T-helper 17 cell (primary cell): ENCODE data around the gene PPP1R11. TPM values are rescaled to one million over a fixed set of nuclear protein-coding genes. Genes with fewer than 3 reads are reported as not detected.

Experiments used
- ATAC-seq: fragments of 150-1000 bp; cut with Tn5 transposase; 2 replicates; pipeline ENCODE4 v1.10.0; 2021; ENCODE audit warnings: mild to moderate bottlenecking, moderate library complexity
- DNase-seq, 3 donors: peaks; one replicate each; pipeline versions ENCODE4 v3.0.0 to v3.0.0-alpha.2; 2020 to 2021
- H3K9me3 ChIP-seq: one replicate; pipeline ENCODE4 v1.7.0; 2013; ENCODE audit warnings: low read length, mild to moderate bottlenecking; ENCODE audit not compliant: control insufficient read depth, poor library complexity, severe bottlenecking
- H3K27ac Mint-ChIP-seq: one replicate; pipeline ENCODE4 v1.8.0; 2022; ENCODE audit warnings: mild to moderate bottlenecking, moderate library complexity, mixed read lengths
- H3K27me3 Mint-ChIP-seq: one replicate; pipeline ENCODE4 v1.8.0; 2022; ENCODE audit warnings: mixed read lengths
- H3K36me3 Mint-ChIP-seq: one replicate; pipeline ENCODE4 v1.8.0; 2022; ENCODE audit warnings: low read depth, mixed read lengths
- H3K4me1 Mint-ChIP-seq: one replicate; pipeline ENCODE4 v1.8.0; 2022; ENCODE audit warnings: mild to moderate bottlenecking, mixed read lengths
- H3K4me3 Mint-ChIP-seq: one replicate; pipeline ENCODE4 v1.8.0; 2022; ENCODE audit warnings: mild to moderate bottlenecking, moderate library complexity, mixed read lengths
- total RNA-seq, 4 donors: library from RNA in 2 of 4; stranded (reverse) in 2 of 4; gene quantifications; one replicate each; pipeline ENCODE4 v1.2.3 and lab custom pipeline; 2022 to 2026

Gene PPP1R11
- total RNA-seq, 2 donors from 2014 or later: 52.1 to 52.4 TPM

- Mint-ChIP-seq H3K36me3 (peaks cover 9% of the 10 kb centered on the region), H3K4me1 (peaks cover 14% of the 10 kb centered on the region), H3K27ac (peak overlapping the region; percentile 72), H3K27me3 (no peaks in the 10 kb centered on the region), H3K4me3 (no peak overlapping the region)
- ATAC-seq (no peak), DNase-seq (no peak)
- no peaks in the 10 kb centered on the region for H3K9me3 ChIP-seq
These were observed 24.5 kb upstream of the PPP1R11 start for GRCh38 chr6:30042476-30042875.

GRCh38 chr6:30042914-30043313, 24.1 kb upstream of the PPP1R11 start:
- ATAC-seq (no peak), DNase-seq (no peak)
- H3K9me3 ChIP-seq: no peaks in the 10 kb centered on the region
- no peaks in the 10 kb centered on the region for H3K27me3 Mint-ChIP-seq
- peak overlapping the region; percentile 72 for H3K27ac Mint-ChIP-seq
- H3K4me1 Mint-ChIP-seq: peaks cover 14% of the 10 kb centered on the region
- H3K4me3 Mint-ChIP-seq: no peak overlapping the region
- peaks cover 9% of the 10 kb centered on the region for H3K36me3 Mint-ChIP-seq

- peaks cover 9% of the 10 kb centered on the region for H3K36me3 Mint-ChIP-seq
- H3K27ac Mint-ChIP-seq: peak overlapping the region; percentile 72
- H3K4me1 Mint-ChIP-seq: peaks cover 14% of the 10 kb centered on the region
- ATAC-seq (no peak), DNase-seq (no peak)
- H3K27me3 Mint-ChIP-seq: no peaks in the 10 kb centered on the region
- no peaks in the 10 kb centered on the region for H3K9me3 ChIP-seq
- H3K4me3 Mint-ChIP-seq: no peak overlapping the region
These were observed 23.3 kb upstream of the PPP1R11 start for GRCh38 chr6:30043744-30044143.

- DNase-seq (no peak), ATAC-seq (no peak)
- Mint-ChIP-seq H3K4me3 (no peak overlapping the region), H3K4me1 (peaks cover 14% of the 10 kb centered on the region), H3K36me3 (peaks cover 9% of the 10 kb centered on the region), H3K27ac (no peak overlapping the region), H3K27me3 (no peaks in the 10 kb centered on the region)
- H3K9me3 ChIP-seq: no peaks in the 10 kb centered on the region
These were observed 22.4 kb upstream of the PPP1R11 start for GRCh38 chr6:30044630-30045029.

GRCh38 chr6:30047220-30047619, 19.8 kb upstream of the PPP1R11 start:
- no peak overlapping the region for H3K27ac Mint-ChIP-seq
- no peak for ATAC-seq

GRCh38 chr6:30053682-30054081, 13.3 kb upstream of the PPP1R11 start:
- DNase-seq (no peak), ATAC-seq (no peak)
- no peak overlapping the region for H3K27ac Mint-ChIP-seq
- no peak overlapping the region for H3K4me3 Mint-ChIP-seq
- peaks cover 7% of the 10 kb centered on the region for H3K4me1 Mint-ChIP-seq
- no peaks in the 10 kb centered on the region for H3K27me3 Mint-ChIP-seq
- no peaks in the 10 kb centered on the region for H3K9me3 ChIP-seq
- peaks cover 7% of the 10 kb centered on the region for H3K36me3 Mint-ChIP-seq

More at GRCh38 chr6:30047220-30047619, 19.8 kb upstream of the PPP1R11 start:
- H3K27me3 Mint-ChIP-seq: no peaks in the 10 kb centered on the region
- H3K9me3 ChIP-seq: no peaks in the 10 kb centered on the region
- no peak for DNase-seq
- H3K36me3 Mint-ChIP-seq: peaks cover 9% of the 10 kb centered on the region
- no peak overlapping the region for H3K4me3 Mint-ChIP-seq
- peaks cover 12% of the 10 kb centered on the region for H3K4me1 Mint-ChIP-seq

GRCh38 chr6:30055513-30055912, 11.5 kb upstream of the PPP1R11 start:
- Mint-ChIP-seq H3K4me3 (no peak overlapping the region), H3K27me3 (no peaks in the 10 kb centered on the region), H3K36me3 (peaks cover 7% of the 10 kb centered on the region), H3K4me1 (peaks cover 8% of the 10 kb centered on the region), H3K27ac (no peak overlapping the region)
- ATAC-seq: no peak
- no peak for DNase-seq
- H3K9me3 ChIP-seq: no peaks in the 10 kb centered on the region

GRCh38 chr6:30060606-30061091, 6.3 kb upstream of the PPP1R11 start:
- Mint-ChIP-seq H3K36me3 (peaks cover 4% of the 10 kb centered on the region), H3K4me3 (peak overlapping the region; percentile 96), H3K4me1 (peaks cover 21% of the 10 kb centered on the region), H3K27ac (peak overlapping the region; percentile 99), H3K27me3 (no peaks in the 10 kb centered on the region)
- ATAC-seq (peak; percentile 49), DNase-seq (no peak)
- H3K9me3 ChIP-seq: peaks cover 3% of the 10 kb centered on the region

- Mint-ChIP-seq H3K27me3 (no peaks in the 10 kb centered on the region), H3K36me3 (peaks cover 4% of the 10 kb centered on the region), H3K4me1 (peaks cover 26% of the 10 kb centered on the region), H3K27ac (peak within 1 kb of the TSS; percentile 99), H3K4me3 (peak within 1 kb of the TSS; percentile 96)
- DNase-seq (peak; percentile 66 to 84 (median 71)), ATAC-seq (peak; percentile 90)
- peaks cover 3% of the 10 kb centered on the region for H3K9me3 ChIP-seq
These were observed 5.7 kb upstream of the PPP1R11 start, which contains the start of gene POLR1H for GRCh38 chr6:30061092-30061857. Gene POLR1H (plus strand): TSS chr6:30061265. CDS start chr6:30061525, 260 bp downstream.

GRCh38 chr6:30061858-30062458, 5.0 kb upstream of the PPP1R11 start:
- Mint-ChIP-seq H3K4me3 (peak overlapping the region; percentile 96), H3K36me3 (peaks cover 4% of the 10 kb centered on the region), H3K27ac (peak overlapping the region; percentile 99), H3K27me3 (no peaks in the 10 kb centered on the region), H3K4me1 (peaks cover 30% of the 10 kb centered on the region)
- peaks cover 3% of the 10 kb centered on the region for H3K9me3 ChIP-seq
- peak; percentile 30 for ATAC-seq
- no peak for DNase-seq

GRCh38 chr6:30062471-30063178, 4.4 kb upstream of the PPP1R11 start:
- H3K27me3 Mint-ChIP-seq: no peaks in the 10 kb centered on the region
- H3K36me3 Mint-ChIP-seq: peaks cover 5% of the 10 kb centered on the region
- no peak for ATAC-seq
- peak overlapping the region; percentile 96 for H3K4me3 Mint-ChIP-seq
- DNase-seq: no peak
- H3K4me1 Mint-ChIP-seq: peaks cover 32% of the 10 kb centered on the region
- peaks cover 3% of the 10 kb centered on the region for H3K9me3 ChIP-seq
- H3K27ac Mint-ChIP-seq: peak overlapping the region; percentile 99

GRCh38 chr6:30063315-30063714, 3.7 kb upstream of the PPP1R11 start:
- peaks cover 39% of the 10 kb centered on the region for H3K4me1 Mint-ChIP-seq
- H3K27ac Mint-ChIP-seq: peak overlapping the region; percentile 99
- peaks cover 12% of the 10 kb centered on the region for H3K36me3 Mint-ChIP-seq
- H3K27me3 Mint-ChIP-seq: no peaks in the 10 kb centered on the region
- H3K4me3 Mint-ChIP-seq: peak overlapping the region; percentile 28
- H3K9me3 ChIP-seq: peaks cover 3% of the 10 kb centered on the region
- DNase-seq (no peak), ATAC-seq (no peak)

- Mint-ChIP-seq H3K27me3 (peaks cover 14% of the 10 kb centered on the region), H3K27ac (peak overlapping the region; percentile 98), H3K36me3 (peaks cover 23% of the 10 kb centered on the region), H3K4me3 (peak overlapping the region; percentile 100), H3K4me1 (peaks cover 49% of the 10 kb centered on the region)
- H3K9me3 ChIP-seq: peaks cover 3% of the 10 kb centered on the region
- DNase-seq: no peak
- ATAC-seq: no peak
These were observed 916 bp upstream of the PPP1R11 start for GRCh38 chr6:30066082-30066481.
